Activated CD4-positive, alpha-beta T cell treated with anti-CD3 and anti-CD28 coated beads, Interleukin-2, amount 50 U/mL, for 48 hours (primary cell): Measurements from ENCODE around the gene GIT2.
"Not testable (repeated sequence)": the region's sequence is repeated elsewhere in the genome, so short reads cannot be mapped to it uniquely, and the experiment has no call there.

Experiments used
- DNase-seq, 2 experiments: peaks; one replicate each; pipeline ENCODE4 v3.0.0-alpha.2; 2020

The GIT2 gene

GRCh38 chr12:109944561-109945359 is 51.4 kb downstream of the GIT2 start:
- DNase-seq, result no peak

- no peak for DNase-seq
Observed at GRCh38 chr12:109943811-109944210, 52.4 kb downstream of the GIT2 start.

DNA sequence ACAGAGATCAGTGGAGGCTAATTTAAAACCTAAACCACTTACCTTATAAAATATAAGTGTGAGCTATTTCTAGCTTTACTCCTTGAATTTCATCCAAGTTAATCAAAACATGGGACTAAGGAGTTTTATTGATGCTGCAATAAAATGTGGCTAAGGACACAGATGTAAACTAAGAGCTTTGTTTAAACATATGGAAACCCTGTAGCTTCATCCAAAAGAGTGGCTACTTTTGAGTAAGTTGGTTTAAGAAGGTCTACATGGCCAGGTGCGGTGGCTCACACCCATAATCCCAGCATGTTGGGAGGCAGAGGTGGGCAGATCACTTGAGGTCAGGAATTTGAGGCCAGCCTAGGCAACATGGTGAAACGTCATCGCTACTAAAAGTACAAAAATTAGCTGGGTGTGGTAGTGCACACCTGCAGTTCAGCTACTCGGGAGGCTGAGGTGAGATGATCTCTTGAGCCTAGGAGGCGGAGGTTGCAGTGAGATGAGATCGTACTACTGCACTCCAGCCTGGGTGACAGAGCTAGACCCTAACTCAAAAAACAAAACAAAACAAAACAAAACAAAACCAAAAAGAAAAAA is 55.7 kb downstream of the GIT2 start:
- no peak for DNase-seq

GRCh38 chr12:109939504-109939903 is 56.7 kb downstream of the GIT2 start:
- no peak for DNase-seq

GRCh38 chr12:109938947-109939346 is 57.2 kb downstream of the GIT2 start:
- DNase-seq, result no peak

DNA sequence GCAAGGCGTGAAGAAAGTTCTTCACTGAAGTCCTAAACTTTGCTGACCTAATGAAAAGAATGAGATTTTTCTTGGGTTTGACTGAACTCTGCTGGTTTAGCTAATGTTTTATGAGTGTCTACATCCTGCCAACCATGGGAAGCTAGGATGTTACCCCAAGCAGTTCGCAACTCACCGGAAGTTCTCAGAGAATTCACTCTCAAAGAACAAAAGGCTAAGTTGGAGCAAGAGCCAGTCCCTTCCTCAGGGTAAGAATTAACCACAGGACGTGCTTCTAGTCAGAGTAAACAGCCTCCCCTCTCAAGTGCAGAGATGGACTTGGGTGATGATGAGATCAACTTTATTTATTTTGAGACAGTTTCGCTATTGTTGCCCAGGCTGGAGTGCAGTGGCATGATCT is 58.8 kb downstream of the GIT2 start:
- DNase-seq, result no peak

GRCh38 chr12:109934026-109934425 is 62.1 kb downstream of the GIT2 start:
- peak in 1 of 2 experiments; percentile 29 for DNase-seq

- DNase-seq, result no peak
Observed at GRCh38 chr12:109932878-109933503, 63.2 kb downstream of the GIT2 start.

- DNase-seq, result no peak
Observed at GRCh38 chr12:109931143-109931542, 65.0 kb downstream of the GIT2 start.

DNA sequence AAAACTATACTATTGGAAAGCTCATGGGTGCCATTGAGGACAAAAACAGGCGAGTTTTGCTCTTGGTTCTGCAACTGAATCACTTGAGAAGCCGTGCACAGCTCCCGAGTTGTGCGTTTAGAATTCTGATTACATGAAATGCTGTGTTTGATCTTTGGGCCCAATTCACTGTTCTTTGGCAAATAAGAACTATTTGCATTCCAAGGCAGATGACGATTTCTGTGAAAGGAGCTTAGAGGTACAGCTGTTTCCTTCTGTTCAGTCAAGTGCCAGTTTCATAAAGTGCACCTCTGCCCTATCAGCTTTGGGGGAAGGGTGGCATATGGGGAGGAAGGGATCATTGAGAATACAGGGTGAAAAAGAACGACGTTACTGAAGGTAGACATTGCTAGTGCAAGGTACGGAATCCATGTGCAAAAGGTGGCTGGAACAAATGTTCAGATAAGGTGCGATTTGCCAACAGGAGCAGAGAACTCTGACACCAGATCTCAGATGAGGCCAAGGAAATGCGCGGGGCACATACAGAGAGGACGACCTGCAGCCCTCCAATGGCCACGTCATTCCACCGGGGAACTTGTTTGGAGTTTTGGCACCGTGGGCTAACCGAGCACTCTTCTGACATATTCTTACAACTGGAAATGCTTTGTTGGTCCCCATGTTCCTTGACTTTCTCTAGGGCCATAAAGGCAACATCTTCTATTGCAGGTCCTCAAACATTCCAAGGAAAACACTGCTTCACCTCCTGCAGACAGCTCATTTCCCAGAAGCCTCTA is 66.0 kb downstream of the GIT2 start:
- DNase-seq, result no peak

GRCh38 chr12:109929326-109929725 is 66.8 kb downstream of the GIT2 start:
- DNase-seq, result not testable (repeated sequence)

- no peak for DNase-seq
Observed at GRCh38 chr12:109928058-109928656, 68.0 kb downstream of the GIT2 start.

DNA sequence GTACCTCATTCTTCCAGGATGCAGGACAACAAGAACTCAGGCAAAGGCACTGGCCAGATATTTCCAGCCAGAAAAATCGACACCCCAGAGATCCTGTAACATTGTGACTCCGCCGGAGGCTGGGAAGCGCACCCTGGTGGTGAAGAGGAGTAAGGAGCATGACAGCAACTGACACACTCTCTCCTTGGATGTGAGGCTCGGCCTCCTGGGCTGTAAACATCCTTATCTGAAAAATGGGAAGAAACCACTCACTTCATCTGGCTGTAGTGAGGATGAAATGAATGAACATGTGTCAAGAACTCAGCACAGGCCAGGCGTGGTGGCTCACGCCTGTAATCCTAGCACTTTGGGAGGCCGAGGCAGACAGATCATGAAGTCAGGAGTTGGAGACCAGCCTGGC is 68.5 kb downstream of the GIT2 start:
- peak; percentile 33 to 49 for DNase-seq

GRCh38 chr12:109926488-109927210 is 69.5 kb downstream of the GIT2 start:
- DNase-seq, result no peak

- DNase-seq, result no peak
Observed at GRCh38 chr12:109926016-109926415, 70.2 kb downstream of the GIT2 start.

DNA sequence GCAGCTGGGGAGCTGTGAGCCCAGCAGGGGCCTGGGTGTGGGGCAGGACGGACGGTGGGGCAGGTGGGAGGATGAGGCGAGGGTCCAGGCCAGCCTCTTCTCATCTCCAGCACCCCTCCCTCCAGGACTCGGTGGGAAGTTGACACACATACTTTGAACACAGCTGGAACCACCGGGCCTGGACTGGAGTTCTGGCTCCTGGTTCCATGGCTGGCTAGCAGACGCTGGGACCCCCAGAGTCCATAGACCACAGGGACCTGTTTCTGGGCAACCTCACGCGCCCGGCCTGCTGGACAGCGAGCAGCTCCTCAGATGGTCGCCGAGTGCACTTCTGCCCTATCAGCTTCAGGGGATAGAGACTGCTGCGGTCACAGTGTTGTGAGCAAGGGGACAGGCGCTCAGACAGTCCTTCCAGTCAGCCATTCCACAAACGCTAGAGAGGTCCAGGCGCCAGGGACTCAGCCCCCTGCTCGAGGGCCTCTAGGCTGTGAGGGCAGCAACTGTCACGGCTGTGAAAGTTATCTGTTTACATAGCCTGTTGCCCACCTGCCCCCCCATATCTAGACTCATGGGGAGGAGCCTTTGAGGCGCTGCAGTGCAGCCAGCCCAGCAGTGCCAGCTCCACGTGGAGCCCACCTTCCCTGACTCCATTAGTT is 70.9 kb downstream of the GIT2 start:
- DNase-seq, result no peak

GRCh38 chr12:109923481-109924245 is 72.5 kb downstream of the GIT2 start:
- DNase-seq, result no peak

DNA sequence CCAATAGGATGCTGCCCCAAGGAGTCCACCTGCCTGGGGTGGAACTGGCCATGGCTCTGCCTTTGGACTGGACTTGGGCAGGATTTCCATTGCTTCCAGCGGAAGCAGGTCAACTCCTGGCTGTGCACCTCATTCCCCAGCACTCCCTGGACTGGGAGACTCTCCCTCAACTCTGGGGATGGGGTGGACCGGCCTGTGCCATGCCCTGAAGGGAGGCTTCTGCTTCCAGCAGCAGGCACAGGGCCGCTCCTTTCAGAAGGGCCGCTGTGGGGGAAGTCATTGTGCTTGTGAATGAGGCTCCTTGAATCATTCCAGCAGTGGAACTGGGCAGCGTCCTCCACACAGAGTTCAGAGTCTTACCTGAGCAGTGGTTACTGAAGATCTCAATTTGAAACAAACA is 73.1 kb downstream of the GIT2 start:
- DNase-seq, result no peak

DNA sequence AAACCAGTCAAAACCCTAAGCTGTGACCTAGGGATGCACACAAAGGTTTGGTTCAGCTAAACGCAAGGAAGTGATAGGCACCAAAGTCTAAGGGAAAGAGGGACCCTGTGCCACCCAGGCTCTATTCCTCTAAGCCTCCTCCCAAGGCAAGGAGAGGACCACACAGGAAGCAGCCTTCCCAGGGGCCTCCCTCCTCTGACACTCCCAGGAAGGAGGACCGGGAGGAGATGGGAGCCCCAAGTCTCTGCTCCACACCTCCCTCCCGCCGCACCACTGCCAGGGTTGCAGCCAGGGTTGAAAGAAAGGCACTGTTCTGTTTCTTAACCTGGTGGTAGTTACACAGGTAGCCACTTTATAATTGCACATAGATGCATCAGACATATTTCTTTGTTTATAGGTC is 74.2 kb downstream of the GIT2 start:
- no peak for DNase-seq

- DNase-seq, result no peak
Observed at GRCh38 chr12:109920261-109920780, 75.8 kb downstream of the GIT2 start.

GRCh38 chr12:109919456-109919855 is 76.7 kb downstream of the GIT2 start:
- no peak for DNase-seq
